ENCODE measurements around the gene CD3G.
"Not testable (repeated sequence)": the region's sequence is repeated elsewhere in the genome, so short reads cannot be mapped to it uniquely, and the experiment has no call there.

The CD3G gene

GRCh38 chr11:118343981-118344515 lies at the start of gene CD3G:
CD3G (plus strand) TSS chr11:118344344; CDS start chr11:118344424, 80 bp downstream.
- peak in 1 of 2 experiments; percentile 21 for DNase-seq

GRCh38 chr11:118295199-118295598 lies 48.9 kb upstream of the CD3G start:
- peak; percentile 53 to 71 for DNase-seq

GRCh38 chr11:118295815-118296454 lies 48.2 kb upstream of the CD3G start:
- peak; percentile 27 to 56 for DNase-seq

- no peak for DNase-seq
Observed at GRCh38 chr11:118301600-118302195, 42.4 kb upstream of the CD3G start.

GRCh38 chr11:118304227-118304567 lies 39.9 kb upstream of the CD3G start:
- DNase-seq: no peak

- DNase-seq: no peak
Observed at GRCh38 chr11:118304568-118305248, 39.4 kb upstream of the CD3G start, which contains the start of gene CD3E. CD3E (plus strand) TSS chr11:118304730; CDS start chr11:118304953, 223 bp downstream.

- DNase-seq: no peak
Observed at GRCh38 chr11:118305726-118306125, 38.4 kb upstream of the CD3G start.

- DNase-seq: no peak
Observed at GRCh38 chr11:118306556-118306955, 37.6 kb upstream of the CD3G start.

GRCh38 chr11:118308995-118309528 lies 35.1 kb upstream of the CD3G start:
- DNase-seq: not testable (repeated sequence)

- no peak for DNase-seq
Observed at GRCh38 chr11:118310271-118310670, 33.9 kb upstream of the CD3G start.

GRCh38 chr11:118310781-118311485 lies 33.2 kb upstream of the CD3G start:
- no peak for DNase-seq

GRCh38 chr11:118311518-118311917 lies 32.6 kb upstream of the CD3G start:
- DNase-seq: no peak

GRCh38 chr11:118312328-118312727 lies 31.8 kb upstream of the CD3G start:
- DNase-seq: no peak

- no peak for DNase-seq
Observed at GRCh38 chr11:118313242-118313641, 30.9 kb upstream of the CD3G start.

- DNase-seq: peak; percentile 32 to 70
Observed at GRCh38 chr11:118314988-118315411, 29.1 kb upstream of the CD3G start.

- no peak for DNase-seq
Observed at GRCh38 chr11:118318124-118318523, 26.0 kb upstream of the CD3G start.

- no peak for DNase-seq
Observed at GRCh38 chr11:118318581-118319336, 25.4 kb upstream of the CD3G start.

- DNase-seq: no peak
Observed at GRCh38 chr11:118319337-118319707, 24.8 kb upstream of the CD3G start.

- no peak for DNase-seq
Observed at GRCh38 chr11:118320515-118320914, 23.6 kb upstream of the CD3G start.

GRCh38 chr11:118321386-118322082 lies 22.6 kb upstream of the CD3G start:
- DNase-seq: peak; percentile 38 to 62

GRCh38 chr11:118322721-118323120 lies 21.4 kb upstream of the CD3G start:
- no peak for DNase-seq

- no peak for DNase-seq
Observed at GRCh38 chr11:118325283-118325682, 18.9 kb upstream of the CD3G start.
